Osteocyte (in vitro differentiated cells): Measurements from ENCODE around the gene GINS2. TPM values are rescaled to one million over a fixed set of nuclear protein-coding genes. Genes with fewer than 3 reads are reported as not detected.

ENCODE experiments used
- DNase-seq: peaks from one replicate; pipeline ENCODE4 v3.0.0; 2021; ENCODE audit warnings: mixed read lengths; ENCODE audit not compliant: unreplicated experiment; ENCODE audit errors: extremely low spot score
- H3K27ac Mint-ChIP-seq: one replicate; pipeline ENCODE4 v1.8.0; 2021; ENCODE audit warnings: mild to moderate bottlenecking, mixed read lengths; ENCODE audit not compliant: unreplicated experiment
- H3K27me3 Mint-ChIP-seq: one replicate; pipeline ENCODE4 v1.8.0; 2021; ENCODE audit warnings: mixed read lengths; ENCODE audit not compliant: unreplicated experiment
- H3K36me3 Mint-ChIP-seq: one replicate; pipeline ENCODE4 v1.8.0; 2021; ENCODE audit warnings: mixed read lengths; ENCODE audit not compliant: unreplicated experiment
- H3K4me1 Mint-ChIP-seq: one replicate; pipeline ENCODE4 v1.8.0; 2021; ENCODE audit warnings: mixed read lengths; ENCODE audit not compliant: unreplicated experiment
- H3K4me3 Mint-ChIP-seq: one replicate; pipeline ENCODE4 v1.8.0; 2021; ENCODE audit warnings: mild to moderate bottlenecking, moderate library complexity, mixed read lengths; ENCODE audit not compliant: unreplicated experiment
- H3K9me3 Mint-ChIP-seq: one replicate; pipeline ENCODE4 v1.8.0; 2021; ENCODE audit warnings: mixed read lengths; ENCODE audit not compliant: unreplicated experiment
- total RNA-seq: library from RNA; stranded (reverse); gene quantifications from 2 replicates; pipeline ENCODE4 v1.2.1, GENCODE V29; 2021
- TF ChIP-seq, protein P1 (sequence below): fragments of 200-600 bp; sonication (generic); IDR thresholded peaks from 2 replicates; pipeline ENCODE4 v1.5.0; 2021; ENCODE audit warnings: antibody characterized with exemption, mild to moderate bottlenecking, moderate library complexity

Gene GINS2
- total RNA-seq, 1 donor from 2014 or later: 5.7 TPM

DNA sequence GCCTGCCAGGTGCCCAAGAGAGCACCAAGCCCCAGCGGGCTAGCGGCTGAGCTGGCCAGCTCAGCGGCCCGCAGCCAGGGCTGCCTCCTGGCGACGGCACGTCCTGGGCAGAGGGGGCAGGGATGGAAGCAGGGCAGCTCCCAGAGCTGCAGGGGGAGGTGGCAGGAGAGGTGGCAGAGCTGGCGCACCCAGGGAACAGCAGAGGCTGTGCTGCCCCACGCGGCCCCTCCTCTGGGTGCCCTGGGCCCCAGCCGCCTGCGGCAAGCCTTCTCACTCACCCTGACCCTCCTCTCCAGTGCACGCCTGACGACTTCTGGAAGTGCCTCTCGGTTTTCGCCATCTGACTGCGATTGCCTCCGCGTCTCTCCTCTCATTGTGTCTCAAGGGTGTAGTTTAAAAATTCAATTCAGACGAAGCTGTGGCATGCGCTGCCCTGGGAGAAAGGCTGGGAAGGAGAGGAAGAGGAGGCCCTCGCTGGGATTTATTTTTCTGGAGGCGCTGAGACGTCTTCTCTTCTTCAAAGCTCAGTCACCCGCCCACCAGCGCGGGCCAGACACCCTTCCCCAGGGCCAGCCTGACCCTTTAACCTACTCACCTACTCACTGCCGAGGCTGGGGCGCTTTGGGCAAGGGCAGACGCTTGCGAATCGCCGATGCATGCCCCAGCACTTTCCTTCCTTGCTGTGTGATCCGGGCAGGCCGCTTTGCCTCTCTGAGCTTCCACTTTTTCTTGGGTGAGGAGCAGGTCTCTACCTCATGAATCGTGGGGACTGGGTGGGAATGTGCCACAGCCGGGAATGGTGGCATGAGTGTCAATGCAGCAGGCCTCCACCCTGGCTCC is 50.7 kb downstream of the GINS2 start:
- no peaks in the 10 kb centered on the region for H3K4me1 Mint-ChIP-seq
- no peak overlapping the region for H3K4me3 Mint-ChIP-seq
- H3K9me3 Mint-ChIP-seq: no peaks in the 10 kb centered on the region
- TF ChIP-seq, protein P1, sequence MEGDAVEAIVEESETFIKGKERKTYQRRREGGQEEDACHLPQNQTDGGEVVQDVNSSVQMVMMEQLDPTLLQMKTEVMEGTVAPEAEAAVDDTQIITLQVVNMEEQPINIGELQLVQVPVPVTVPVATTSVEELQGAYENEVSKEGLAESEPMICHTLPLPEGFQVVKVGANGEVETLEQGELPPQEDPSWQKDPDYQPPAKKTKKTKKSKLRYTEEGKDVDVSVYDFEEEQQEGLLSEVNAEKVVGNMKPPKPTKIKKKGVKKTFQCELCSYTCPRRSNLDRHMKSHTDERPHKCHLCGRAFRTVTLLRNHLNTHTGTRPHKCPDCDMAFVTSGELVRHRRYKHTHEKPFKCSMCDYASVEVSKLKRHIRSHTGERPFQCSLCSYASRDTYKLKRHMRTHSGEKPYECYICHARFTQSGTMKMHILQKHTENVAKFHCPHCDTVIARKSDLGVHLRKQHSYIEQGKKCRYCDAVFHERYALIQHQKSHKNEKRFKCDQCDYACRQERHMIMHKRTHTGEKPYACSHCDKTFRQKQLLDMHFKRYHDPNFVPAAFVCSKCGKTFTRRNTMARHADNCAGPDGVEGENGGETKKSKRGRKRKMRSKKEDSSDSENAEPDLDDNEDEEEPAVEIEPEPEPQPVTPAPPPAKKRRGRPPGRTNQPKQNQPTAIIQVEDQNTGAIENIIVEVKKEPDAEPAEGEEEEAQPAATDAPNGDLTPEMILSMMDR: no peak
- no peaks in the 10 kb centered on the region for H3K36me3 Mint-ChIP-seq
- H3K27me3 Mint-ChIP-seq: no peaks in the 10 kb centered on the region
- H3K27ac Mint-ChIP-seq: no peak overlapping the region
- DNase-seq: no peak

GRCh38 chr16:85637061-85637807 is 51.5 kb downstream of the GINS2 start:
- DNase-seq: no peak
- H3K27ac Mint-ChIP-seq: no peak overlapping the region
- H3K4me3 Mint-ChIP-seq: no peak overlapping the region
- TF ChIP-seq, protein P1: no peak
- H3K36me3 Mint-ChIP-seq: no peaks in the 10 kb centered on the region
- H3K4me1 Mint-ChIP-seq: no peaks in the 10 kb centered on the region
- no peaks in the 10 kb centered on the region for H3K9me3 Mint-ChIP-seq
- no peaks in the 10 kb centered on the region for H3K27me3 Mint-ChIP-seq

DNA sequence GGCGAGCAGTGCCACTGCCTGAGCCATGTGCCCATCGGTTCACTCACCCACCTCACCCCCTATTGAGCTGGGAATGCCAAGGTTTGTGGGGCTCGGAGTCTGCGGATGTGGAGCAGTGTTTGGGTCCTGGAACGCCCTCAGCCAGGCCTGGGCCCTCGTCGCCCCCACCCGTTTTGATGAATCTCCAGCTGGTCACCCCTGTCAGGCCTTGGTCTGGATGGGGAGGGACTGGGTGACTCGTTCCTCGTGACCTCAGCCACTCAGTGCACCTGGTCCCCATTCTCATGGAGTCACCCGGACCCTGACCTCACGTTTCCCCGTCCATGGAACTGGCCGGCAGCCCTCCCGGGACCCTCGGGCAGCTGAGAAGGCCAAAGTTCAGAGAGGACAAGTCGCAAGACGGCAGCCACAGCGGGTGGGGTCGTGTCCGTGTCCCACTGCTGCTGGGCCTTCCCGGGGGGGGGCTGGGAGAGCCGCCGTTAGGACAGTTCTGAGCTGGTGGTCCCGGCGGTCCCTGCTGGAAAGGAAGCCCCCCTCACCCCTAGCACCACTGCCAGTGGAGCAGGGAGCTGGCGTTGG is 52.4 kb downstream of the GINS2 start:
- no peaks in the 10 kb centered on the region for H3K36me3 Mint-ChIP-seq
- no peak for DNase-seq
- H3K9me3 Mint-ChIP-seq: no peaks in the 10 kb centered on the region
- H3K27me3 Mint-ChIP-seq: no peaks in the 10 kb centered on the region
- H3K4me1 Mint-ChIP-seq: no peaks in the 10 kb centered on the region
- TF ChIP-seq, protein P1: no peak
- H3K27ac Mint-ChIP-seq: no peak overlapping the region
- H3K4me3 Mint-ChIP-seq: no peak overlapping the region

DNA sequence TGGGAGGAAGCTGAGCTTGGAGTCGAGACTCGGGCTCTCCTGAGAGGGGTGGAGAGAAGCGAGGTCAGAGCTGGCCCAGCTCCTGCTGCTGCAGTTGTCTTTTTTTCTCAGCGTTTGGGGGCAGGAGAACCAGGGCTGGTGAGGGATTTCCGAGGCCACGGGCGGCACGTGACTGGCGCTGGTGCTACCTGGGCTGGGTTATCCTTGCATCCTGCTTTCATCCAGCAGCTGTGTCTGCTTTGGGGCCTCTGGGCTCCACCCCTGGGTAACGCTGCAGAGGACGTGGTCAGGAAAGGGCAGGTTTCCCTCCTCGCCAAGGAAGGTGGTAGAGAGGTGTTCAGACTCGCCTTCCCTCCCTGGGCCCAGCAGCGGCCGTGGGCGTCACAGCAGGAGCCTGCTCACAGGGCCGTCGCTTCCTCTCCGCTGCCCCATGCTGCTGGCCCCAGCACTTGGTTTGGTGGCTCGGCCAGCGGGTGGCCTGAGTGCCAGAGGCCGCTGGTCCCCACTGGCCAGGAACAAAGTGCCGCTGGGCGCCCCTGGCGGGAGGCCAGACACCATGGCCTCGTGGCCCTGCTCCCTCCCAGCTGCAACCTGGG is 53.1 kb downstream of the GINS2 start:
- Mint-ChIP-seq H3K36me3 (no peaks in the 10 kb centered on the region), H3K4me1 (no peaks in the 10 kb centered on the region), H3K27ac (no peak overlapping the region), H3K4me3 (no peak overlapping the region), H3K27me3 (no peaks in the 10 kb centered on the region), H3K9me3 (no peaks in the 10 kb centered on the region)
- TF ChIP-seq, protein P1: no peak
- DNase-seq: no peak
